ENCODE measurements around the gene MCTP1.

Gene MCTP1

GRCh38 chr5:95162231-95162992 lies 122.5 kb downstream of the MCTP1 start:
- peak overlapping the region; percentile 60 for H3K27ac ChIP-seq (replicated peaks)
- H3K4me3 ChIP-seq (replicated peaks; ENCODE audit: insufficient read depth, low read length): no peak overlapping the region
- DNase-seq (ENCODE audit: low read depth in 1 of 2, low spot score in 1 of 2): no peak
- H3K27me3 ChIP-seq (ENCODE audit: insufficient read depth, poor library complexity, severe bottlenecking): no peaks in the 10 kb centered on the region
- TF ChIP-seq CTCF (IDR thresholded peaks at IDR 0.05; ENCODE audit: insufficient read depth, low read length) (no peak), REST (IDR thresholded peaks at IDR 0.05; ENCODE audit: insufficient replicate concordance, low read depth) (no peak), POLR2AphosphoS5 (IDR thresholded peaks at IDR 0.05; ENCODE audit: low read depth) (no peak), GABPA (IDR thresholded peaks at IDR 0.05; ENCODE audit: low read depth) (no peak), SPI1 (IDR thresholded peaks at IDR 0.05; ENCODE audit: borderline replicate concordance, low read depth) (peak; percentile 16; the same call in 1 of the 2 replicates)

- no peak overlapping the region for H3K27ac ChIP-seq (replicated peaks)
These were observed 125.3 kb downstream of the MCTP1 start for GRCh38 chr5:95159603-95160002.

More at GRCh38 chr5:95159603-95160002, 125.3 kb downstream of the MCTP1 start:
- no peak for DNase-seq (ENCODE audit: low read depth in 1 of 2, low spot score in 1 of 2)
- TF ChIP-seq POLR2AphosphoS5 (IDR thresholded peaks at IDR 0.05; ENCODE audit: low read depth): no peak
- no peak for TF ChIP-seq REST (IDR thresholded peaks at IDR 0.05; ENCODE audit: insufficient replicate concordance, low read depth)
- no peak for TF ChIP-seq GABPA (IDR thresholded peaks at IDR 0.05; ENCODE audit: low read depth)
- no peak for TF ChIP-seq CTCF (IDR thresholded peaks at IDR 0.05; ENCODE audit: insufficient read depth, low read length)
- TF ChIP-seq SPI1 (IDR thresholded peaks at IDR 0.05; ENCODE audit: borderline replicate concordance, low read depth): no peak
- Histone ChIP-seq H3K4me3 (replicated peaks; ENCODE audit: insufficient read depth, low read length) (no peak overlapping the region), H3K27me3 (ENCODE audit: insufficient read depth, poor library complexity, severe bottlenecking) (no peaks in the 10 kb centered on the region)
